HCT116 (cell line): Measurements from ENCODE around the gene PRR15L. TPM values are rescaled to one million over a fixed set of nuclear protein-coding genes. Genes with fewer than 3 reads are reported as not detected.

Source experiments
- ATAC-seq: fragments of 200-7000 bp; cut with Tn5 transposase; 2 replicates; pipeline ENCODE4 v1.9.1; 2020; ENCODE audit warnings: mild to moderate bottlenecking, moderate library complexity
- BruUV-seq: library from RNA; stranded (reverse); fragments of 400-500 nt; replicated peaks from 2 replicates; lab custom pipeline; 2021; lab: Mats Ljungman, UMichigan
- CTCF ChIA-PET: fragments of 300-600 bp; sonication (Branson Sonifier 250); formaldehyde crosslinking; loops from one replicate; lab custom pipeline; 2021; ENCODE audit warnings: antibody characterized with exemption; lab: Charles Lee
- POLR2A ChIA-PET: fragments of 300-600, 350-600 bp; sonication (Branson Sonifier 250); formaldehyde crosslinking; loops from one replicate; lab custom pipeline; 2021; ENCODE audit warnings: antibody characterized with exemption; lab: Charles Lee
- RAD21 ChIA-PET, 2 experiments: fragments of 300-600 bp; sonication (Branson Sonifier 250); formaldehyde crosslinking; loops; one replicate each; lab custom pipeline; 2023; ENCODE audit warnings: low total read pairs in 2 of 2; ENCODE audit not compliant: uncharacterized antibody in 2 of 2, unreplicated experiment in 2 of 2, low non-redundant PET in 1 of 2; lab: Charles Lee
- DNase-seq: peaks from one replicate; pipeline ENCODE4 v3.0.0-alpha.2; 2010; ENCODE audit warnings: low read depth, low spot score
- H2AFZ ChIP-seq: fragments of 200-600 bp; shearing (Covaris generic), sonication (generic); 2 replicates; pipeline ENCODE4 v1.6.1; 2017; ENCODE audit warnings: low read depth, mixed run types, mixed read lengths, antibody characterized with exemption, low read length; ENCODE audit not compliant: poor library complexity, severe bottlenecking
- H3K27ac ChIP-seq: 2 replicates; pipeline ENCODE4 v1.5.1; 2012; ENCODE audit warnings: low read depth, low read length
- H3K27me3 ChIP-seq: fragments of 200-600 bp; sonication (generic); 2 replicates; pipeline ENCODE4 v1.6.1; 2016; ENCODE audit warnings: mixed run types, low read length, mixed read lengths; ENCODE audit not compliant: insufficient read depth
- H3K36me3 ChIP-seq, 2 experiments: fragments of 200-500 bp in 1 of 2; fragments of 200-600 bp in 1 of 2; sonication (Bioruptor generic) in 1 of 2; sonication (generic) in 1 of 2; 2 replicates each; pipeline versions ENCODE4 v1.5.1 to v1.6.1; 2014 to 2016; ENCODE audit warnings: low read length in 2 of 2, inconsistent platforms in 1 of 2, mixed read lengths in 1 of 2, mixed run types in 1 of 2; ENCODE audit not compliant: insufficient read depth in 2 of 2, control insufficient read depth in 1 of 2
- H3K4me1 ChIP-seq, 2 experiments: fragments of 200-600 bp in 1 of 2; sonication (generic) in 1 of 2; 2 replicates each; pipeline versions ENCODE4 v1.5.1 to v1.6.1; 2012 to 2017; ENCODE audit warnings: low read length in 2 of 2, inconsistent platforms in 1 of 2, mild to moderate bottlenecking in 1 of 2, mixed read lengths in 1 of 2, mixed run types in 1 of 2, moderate library complexity in 1 of 2; ENCODE audit not compliant: insufficient read depth in 2 of 2, control insufficient read depth in 1 of 2
- H3K4me2 ChIP-seq: fragments of 200-600 bp; sonication (generic); 2 replicates; pipeline ENCODE4 v1.6.1; 2017; ENCODE audit warnings: mixed run types, low read length, mixed read lengths
- H3K4me3 ChIP-seq, 2 experiments: fragments of 200-600 bp in 1 of 2; sonication (generic) in 1 of 2; replicated peaks in 1 of 2; 2 replicates each; pipeline ENCODE4 v1.5.1; 2011 to 2016; ENCODE audit warnings: low read length in 2 of 2, control low read depth in 1 of 2, low read depth in 1 of 2, mild to moderate bottlenecking in 1 of 2, mixed read lengths in 1 of 2, mixed run types in 1 of 2
- H3K79me2 ChIP-seq: fragments of 200-600 bp; sonication (generic); 2 replicates; pipeline ENCODE4 v1.6.1; 2017; ENCODE audit warnings: mild to moderate bottlenecking, mixed run types, low read length, moderate library complexity, mixed read lengths; ENCODE audit not compliant: insufficient read depth
- H3K9ac ChIP-seq: fragments of 200-600 bp; sonication (generic); 2 replicates; pipeline ENCODE4 v1.6.1; 2016; ENCODE audit warnings: low read length, mixed read lengths
- H3K9me2 ChIP-seq: fragments of 200-600 bp; sonication (generic), shearing (Covaris generic); 2 replicates; pipeline ENCODE4 v1.6.1; 2017; ENCODE audit warnings: mixed run types, mild to moderate bottlenecking, moderate library complexity; ENCODE audit not compliant: insufficient read depth
- H3K9me3 ChIP-seq, 2 experiments: fragments of 200-500 bp in 1 of 2; fragments of 200-600 bp in 1 of 2; sonication (Bioruptor generic) in 1 of 2; sonication (generic) in 1 of 2; 2 replicates each; pipeline ENCODE4 v1.6.1; 2014 to 2017; ENCODE audit warnings: low read length in 2 of 2, mixed read lengths in 2 of 2, inconsistent platforms in 1 of 2, low read depth in 1 of 2, mild to moderate bottlenecking in 1 of 2, mixed run types in 1 of 2, moderate library complexity in 1 of 2; ENCODE audit not compliant: control insufficient read depth in 1 of 2, insufficient read depth in 1 of 2
- H4K20me1 ChIP-seq: fragments of 200-600 bp; sonication (generic), shearing (Covaris generic); 2 replicates; pipeline ENCODE4 v1.6.1; 2017; ENCODE audit warnings: mixed run types, mild to moderate bottlenecking, moderate library complexity; ENCODE audit not compliant: insufficient read depth
- CBX3 ChIP-seq: IDR thresholded peaks from 2 replicates; pipeline ENCODE4 v1.6.1; 2012; ENCODE audit warnings: low read depth
- CEBPB ChIP-seq: IDR thresholded peaks from 2 replicates; pipeline ENCODE4 v1.6.1; 2012; ENCODE audit warnings: low read depth
- EGR1 ChIP-seq: IDR thresholded peaks from 2 replicates; pipeline ENCODE4 v1.6.1; 2012; ENCODE audit warnings: low read depth
- ELF1 ChIP-seq: IDR thresholded peaks from 2 replicates; pipeline ENCODE4 v1.6.1; 2012; ENCODE audit warnings: low read depth, borderline replicate concordance
- EZH2phosphoT487 ChIP-seq: fragments of 200-600 bp; IDR thresholded peaks from 2 replicates; pipeline ENCODE4 v1.6.1; 2018; ENCODE audit warnings: antibody characterized with exemption, borderline replicate concordance
- FOSL1 ChIP-seq: IDR thresholded peaks from 2 replicates; pipeline ENCODE4 v1.6.1; 2012; ENCODE audit warnings: low read depth
- JUND ChIP-seq: IDR thresholded peaks from 2 replicates; pipeline ENCODE4 v1.6.1; 2012
- POLR2A ChIP-seq: IDR thresholded peaks from 2 replicates; pipeline ENCODE4 v1.7.0; 2011; ENCODE audit warnings: borderline replicate concordance; ENCODE audit not compliant: insufficient read depth, insufficient read length; ENCODE audit errors: extremely low read depth
- POLR2AphosphoS5 ChIP-seq: IDR thresholded peaks from 2 replicates; pipeline ENCODE4 v1.6.1; 2011; ENCODE audit warnings: mild to moderate bottlenecking, low read depth, low read length, moderate library complexity
- RAD21 ChIP-seq: IDR thresholded peaks from 2 replicates; pipeline ENCODE4 v1.6.1; 2012; ENCODE audit warnings: low read depth, mild to moderate bottlenecking
- SRF ChIP-seq: IDR thresholded peaks from 2 replicates; pipeline ENCODE4 v1.6.1; 2012; ENCODE audit warnings: low read depth
- TCF7L2 ChIP-seq: IDR thresholded peaks from 2 replicates; pipeline ENCODE4 v1.7.0; 2011; ENCODE audit warnings: borderline replicate concordance, inconsistent platforms; ENCODE audit not compliant: insufficient read depth, insufficient read length; ENCODE audit errors: extremely low read depth
- YY1 ChIP-seq: IDR thresholded peaks from 2 replicates; pipeline ENCODE4 v1.6.1; 2011; ENCODE audit warnings: low read length, low read depth, moderate library complexity, mild to moderate bottlenecking; ENCODE audit not compliant: insufficient replicate concordance; ENCODE audit errors: extremely low read depth
- ZFX ChIP-seq: fragments of 450-650 bp; IDR thresholded peaks from 2 replicates; pipeline ENCODE4 v1.6.1; 2017
- ZNF274 ChIP-seq: fragments of 200-500 bp; sonication (Bioruptor generic); IDR thresholded peaks from 2 replicates; pipeline ENCODE4 v1.6.1; 2014; ENCODE audit warnings: mild to moderate bottlenecking, low read depth, low read length, inconsistent platforms
- intact Hi-C: fragments of 100-400 bp; cut with micrococcal nuclease; formaldehyde crosslinking; loops from 2 replicates; pipeline ENCODE4 v1.10.0; 2022
- total RNA-seq: library from RNA; stranded (reverse); gene quantifications from one replicate; pipeline ENCODE4 v1.2.1, GENCODE V29; 2021; ENCODE audit not compliant: unreplicated experiment
- TF ChIP-seq, protein P1 (sequence below), 3 experiments: fragments of 200-600 bp in 1 of 3; sonication (generic) in 1 of 3; IDR thresholded peaks in 2 of 3; conservative IDR thresholded peaks in 1 of 3; 2 replicates each; pipeline ENCODE4 v1.5.1; 2012 to 2017; ENCODE audit warnings: low read depth in 2 of 3, low read length in 2 of 3, antibody characterized with exemption in 1 of 3, borderline replicate concordance in 1 of 3, control low read depth in 1 of 3, mild to moderate bottlenecking in 1 of 3, mixed read lengths in 1 of 3, mixed run types in 1 of 3, moderate library complexity in 1 of 3; ENCODE audit not compliant: insufficient read depth in 1 of 3
- TF ChIP-seq, protein P2 (sequence below): IDR thresholded peaks from 2 replicates; pipeline ENCODE4 v1.6.1; 2012
- TF ChIP-seq, protein P3 (sequence below): IDR thresholded peaks from 2 replicates; pipeline ENCODE4 v1.6.1; 2012; ENCODE audit warnings: low read depth
- TF ChIP-seq, protein P4 (sequence below): IDR thresholded peaks from 2 replicates; pipeline ENCODE4 v1.6.1; 2011; ENCODE audit warnings: mild to moderate bottlenecking, low read length, moderate library complexity; ENCODE audit not compliant: insufficient replicate concordance; ENCODE audit errors: extremely low read depth
- TF ChIP-seq, protein P5 (sequence below): IDR thresholded peaks from 2 replicates; pipeline ENCODE4 v1.6.1; 2012

PRR15L gene
- total RNA-seq, 1 experiment from 2014 or later = 0.34 TPM

DNA sequence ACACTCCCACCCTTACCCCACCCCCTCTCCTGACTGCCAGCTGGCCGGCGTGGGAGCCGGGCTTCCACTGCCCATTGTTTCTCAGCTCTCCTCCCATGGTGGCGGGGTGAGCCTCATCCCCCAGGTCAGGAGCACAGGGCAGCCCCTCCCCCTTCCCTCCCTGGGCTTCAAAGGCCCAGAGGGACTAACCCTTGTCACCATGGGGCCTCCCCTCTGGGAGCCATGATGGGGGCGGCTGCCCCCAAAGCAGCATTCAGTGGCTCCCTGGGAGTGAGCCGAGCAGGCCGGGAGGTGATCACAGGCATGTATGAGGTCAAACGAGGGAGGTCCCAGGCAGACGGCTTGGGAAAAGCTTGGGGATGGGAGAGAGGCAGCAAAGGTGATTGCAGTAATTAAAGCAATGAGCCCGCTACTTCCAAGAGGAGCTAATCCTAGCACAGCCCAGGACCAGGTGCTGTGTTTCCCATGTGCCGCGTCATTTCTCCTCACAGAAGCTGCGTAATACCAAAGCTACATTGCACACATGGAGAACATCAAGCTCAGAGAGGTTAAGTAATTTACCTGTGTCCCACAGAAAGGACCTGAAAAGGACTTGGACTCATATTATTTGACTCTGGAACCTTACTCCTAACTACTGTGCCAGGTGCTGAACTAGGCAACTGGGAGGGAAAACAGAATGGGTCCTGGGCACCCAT, 37.7 kb upstream of the PRR15L start:
- Histone ChIP-seq H3K79me2 (no peaks in the 10 kb centered on the region), H3K9me2 (no peaks in the 10 kb centered on the region), H3K4me3 (no peak overlapping the region), H3K4me1 (peaks cover 0 to 9% of the 10 kb centered on the region in 2 experiments; a peak in 2 of 4 replicates), H4K20me1 (no peaks in the 10 kb centered on the region), H3K9ac (no peak overlapping the region), H2AFZ (no peak overlapping the region), H3K27ac (no peak overlapping the region), H3K9me3 (no peaks in the 10 kb centered on the region), H3K36me3 (no peaks in the 10 kb centered on the region), H3K27me3 (no peaks in the 10 kb centered on the region), H3K4me2 (no peak overlapping the region)
- POLR2A ChIA-PET = no interaction called here
- ATAC-seq = no peak
- intact Hi-C loops = no loop called here
- CTCF ChIA-PET = no interaction called here
- RAD21 ChIA-PET = no interaction called here
- TF ChIP-seq CEBPB (no peak), YY1 (no peak), TCF7L2 (no peak), EZH2phosphoT487 (no peak), ELF1 (no peak), ZNF274 (no peak), JUND (no peak), CBX3 (no peak), POLR2A (no peak), FOSL1 (no peak), RAD21 (no peak), ZFX (no peak), SRF (no peak), EGR1 (no peak), POLR2AphosphoS5 (no peak)
- TF ChIP-seq, protein P1, sequence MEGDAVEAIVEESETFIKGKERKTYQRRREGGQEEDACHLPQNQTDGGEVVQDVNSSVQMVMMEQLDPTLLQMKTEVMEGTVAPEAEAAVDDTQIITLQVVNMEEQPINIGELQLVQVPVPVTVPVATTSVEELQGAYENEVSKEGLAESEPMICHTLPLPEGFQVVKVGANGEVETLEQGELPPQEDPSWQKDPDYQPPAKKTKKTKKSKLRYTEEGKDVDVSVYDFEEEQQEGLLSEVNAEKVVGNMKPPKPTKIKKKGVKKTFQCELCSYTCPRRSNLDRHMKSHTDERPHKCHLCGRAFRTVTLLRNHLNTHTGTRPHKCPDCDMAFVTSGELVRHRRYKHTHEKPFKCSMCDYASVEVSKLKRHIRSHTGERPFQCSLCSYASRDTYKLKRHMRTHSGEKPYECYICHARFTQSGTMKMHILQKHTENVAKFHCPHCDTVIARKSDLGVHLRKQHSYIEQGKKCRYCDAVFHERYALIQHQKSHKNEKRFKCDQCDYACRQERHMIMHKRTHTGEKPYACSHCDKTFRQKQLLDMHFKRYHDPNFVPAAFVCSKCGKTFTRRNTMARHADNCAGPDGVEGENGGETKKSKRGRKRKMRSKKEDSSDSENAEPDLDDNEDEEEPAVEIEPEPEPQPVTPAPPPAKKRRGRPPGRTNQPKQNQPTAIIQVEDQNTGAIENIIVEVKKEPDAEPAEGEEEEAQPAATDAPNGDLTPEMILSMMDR (IDR thresholded peaks at IDR 0.05 in 2 of 3, conservative IDR thresholded peaks at IDR 0.05 in 1 of 3; ENCODE audit: borderline replicate concordance in 1 of 3, insufficient read depth in 1 of 3, low read depth in 2 of 3, low read length in 2 of 3) = no peak
- TF ChIP-seq, protein P2, sequence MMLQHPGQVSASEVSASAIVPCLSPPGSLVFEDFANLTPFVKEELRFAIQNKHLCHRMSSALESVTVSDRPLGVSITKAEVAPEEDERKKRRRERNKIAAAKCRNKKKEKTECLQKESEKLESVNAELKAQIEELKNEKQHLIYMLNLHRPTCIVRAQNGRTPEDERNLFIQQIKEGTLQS = no peak
- TF ChIP-seq, protein P3, sequence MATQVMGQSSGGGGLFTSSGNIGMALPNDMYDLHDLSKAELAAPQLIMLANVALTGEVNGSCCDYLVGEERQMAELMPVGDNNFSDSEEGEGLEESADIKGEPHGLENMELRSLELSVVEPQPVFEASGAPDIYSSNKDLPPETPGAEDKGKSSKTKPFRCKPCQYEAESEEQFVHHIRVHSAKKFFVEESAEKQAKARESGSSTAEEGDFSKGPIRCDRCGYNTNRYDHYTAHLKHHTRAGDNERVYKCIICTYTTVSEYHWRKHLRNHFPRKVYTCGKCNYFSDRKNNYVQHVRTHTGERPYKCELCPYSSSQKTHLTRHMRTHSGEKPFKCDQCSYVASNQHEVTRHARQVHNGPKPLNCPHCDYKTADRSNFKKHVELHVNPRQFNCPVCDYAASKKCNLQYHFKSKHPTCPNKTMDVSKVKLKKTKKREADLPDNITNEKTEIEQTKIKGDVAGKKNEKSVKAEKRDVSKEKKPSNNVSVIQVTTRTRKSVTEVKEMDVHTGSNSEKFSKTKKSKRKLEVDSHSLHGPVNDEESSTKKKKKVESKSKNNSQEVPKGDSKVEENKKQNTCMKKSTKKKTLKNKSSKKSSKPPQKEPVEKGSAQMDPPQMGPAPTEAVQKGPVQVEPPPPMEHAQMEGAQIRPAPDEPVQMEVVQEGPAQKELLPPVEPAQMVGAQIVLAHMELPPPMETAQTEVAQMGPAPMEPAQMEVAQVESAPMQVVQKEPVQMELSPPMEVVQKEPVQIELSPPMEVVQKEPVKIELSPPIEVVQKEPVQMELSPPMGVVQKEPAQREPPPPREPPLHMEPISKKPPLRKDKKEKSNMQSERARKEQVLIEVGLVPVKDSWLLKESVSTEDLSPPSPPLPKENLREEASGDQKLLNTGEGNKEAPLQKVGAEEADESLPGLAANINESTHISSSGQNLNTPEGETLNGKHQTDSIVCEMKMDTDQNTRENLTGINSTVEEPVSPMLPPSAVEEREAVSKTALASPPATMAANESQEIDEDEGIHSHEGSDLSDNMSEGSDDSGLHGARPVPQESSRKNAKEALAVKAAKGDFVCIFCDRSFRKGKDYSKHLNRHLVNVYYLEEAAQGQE = no peak
- TF ChIP-seq, protein P4, sequence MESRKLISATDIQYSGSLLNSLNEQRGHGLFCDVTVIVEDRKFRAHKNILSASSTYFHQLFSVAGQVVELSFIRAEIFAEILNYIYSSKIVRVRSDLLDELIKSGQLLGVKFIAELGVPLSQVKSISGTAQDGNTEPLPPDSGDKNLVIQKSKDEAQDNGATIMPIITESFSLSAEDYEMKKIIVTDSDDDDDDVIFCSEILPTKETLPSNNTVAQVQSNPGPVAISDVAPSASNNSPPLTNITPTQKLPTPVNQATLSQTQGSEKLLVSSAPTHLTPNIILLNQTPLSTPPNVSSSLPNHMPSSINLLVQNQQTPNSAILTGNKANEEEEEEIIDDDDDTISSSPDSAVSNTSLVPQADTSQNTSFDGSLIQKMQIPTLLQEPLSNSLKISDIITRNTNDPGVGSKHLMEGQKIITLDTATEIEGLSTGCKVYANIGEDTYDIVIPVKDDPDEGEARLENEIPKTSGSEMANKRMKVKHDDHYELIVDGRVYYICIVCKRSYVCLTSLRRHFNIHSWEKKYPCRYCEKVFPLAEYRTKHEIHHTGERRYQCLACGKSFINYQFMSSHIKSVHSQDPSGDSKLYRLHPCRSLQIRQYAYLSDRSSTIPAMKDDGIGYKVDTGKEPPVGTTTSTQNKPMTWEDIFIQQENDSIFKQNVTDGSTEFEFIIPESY = no peak
- TF ChIP-seq, protein P5, sequence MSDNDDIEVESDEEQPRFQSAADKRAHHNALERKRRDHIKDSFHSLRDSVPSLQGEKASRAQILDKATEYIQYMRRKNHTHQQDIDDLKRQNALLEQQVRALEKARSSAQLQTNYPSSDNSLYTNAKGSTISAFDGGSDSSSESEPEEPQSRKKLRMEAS = no peak
- BruUV-seq = no TSS peak
- no peak for DNase-seq
